ENCODE data around the gene BRIX1.
"Not testable (repeated sequence)": the region's sequence is repeated elsewhere in the genome, so short reads cannot be mapped to it uniquely, and the experiment has no call there.

Gene BRIX1

DNA sequence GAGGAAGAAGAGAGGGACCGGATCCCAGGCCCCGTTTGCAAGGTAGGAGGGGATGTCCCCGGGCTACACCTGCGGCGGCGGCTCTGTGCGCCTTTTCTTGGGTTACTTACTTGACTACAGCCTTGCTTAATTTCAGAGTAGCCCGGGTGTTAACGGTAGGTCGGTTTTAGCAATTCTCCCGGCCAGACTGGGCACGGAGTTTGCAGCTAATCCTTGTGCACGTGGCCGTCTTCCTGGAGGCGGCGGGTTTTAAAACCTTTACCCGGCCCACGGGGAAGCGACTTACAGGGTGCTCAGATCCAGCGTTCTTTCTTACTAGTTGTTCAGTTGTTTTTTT lies 313 bp downstream of the BRIX1 start:
- no peak for DNase-seq (ENCODE audit: low spot score)

DNA sequence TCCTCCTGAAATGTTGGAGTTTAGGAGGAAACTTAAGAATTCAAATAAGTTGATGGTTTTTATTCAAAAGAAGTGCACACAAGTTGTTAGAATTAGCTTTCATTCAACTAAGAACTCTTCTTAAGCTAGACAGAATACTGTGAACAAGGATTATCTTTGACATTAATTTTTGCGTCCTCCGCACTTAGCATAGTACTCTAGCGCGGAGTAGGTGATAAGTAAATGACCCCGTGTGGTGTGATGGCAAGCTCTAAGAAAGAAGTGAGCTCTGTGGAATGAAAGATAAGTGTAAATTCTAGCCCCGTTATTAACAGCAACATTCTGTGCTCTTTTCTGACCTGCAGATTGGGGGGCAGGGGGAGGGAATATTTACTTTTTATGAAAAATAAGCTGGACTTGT lies 1.0 kb downstream of the BRIX1 start:
- no peak for DNase-seq (ENCODE audit: low spot score)

DNA sequence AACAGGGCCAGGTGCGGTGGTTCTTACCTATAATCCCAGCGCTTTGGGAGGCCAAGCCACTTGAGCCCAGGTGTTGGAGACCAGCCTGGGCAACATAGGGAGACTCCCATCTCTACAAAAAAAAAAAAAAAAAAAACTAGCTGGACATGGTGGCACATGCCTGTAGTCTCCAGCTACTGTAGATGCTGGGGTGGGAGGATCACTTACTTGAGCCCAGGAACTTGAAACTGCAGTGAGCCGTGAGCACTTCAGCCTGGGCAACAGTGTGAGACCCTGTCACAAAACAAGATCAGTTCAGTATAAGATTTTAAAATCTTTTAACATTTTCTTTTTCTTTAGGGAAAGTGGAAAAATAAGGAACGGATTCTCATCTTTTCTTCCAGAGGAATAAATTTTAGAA lies 2.5 kb downstream of the BRIX1 start:
- no peak for DNase-seq (ENCODE audit: low spot score)

DNA sequence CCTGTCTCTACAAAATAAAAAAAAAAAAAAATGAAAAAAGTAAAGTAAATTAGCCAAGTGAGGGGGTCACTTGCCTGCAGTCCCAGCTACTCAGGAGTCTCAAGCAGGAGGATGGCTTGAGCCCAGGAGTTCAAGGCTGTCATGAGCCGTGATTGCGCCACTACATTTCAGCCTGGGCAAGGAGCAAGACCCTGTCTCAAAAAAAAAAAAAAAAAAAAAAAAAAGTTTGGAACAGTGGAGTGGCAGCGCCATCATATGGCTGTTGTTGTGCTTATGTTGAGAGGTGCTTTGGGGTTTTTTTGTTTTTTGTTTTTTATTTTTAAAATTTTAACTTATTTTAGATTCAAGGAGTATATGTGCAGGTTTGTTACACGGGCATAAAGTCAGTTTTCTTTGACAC lies 3.6 kb downstream of the BRIX1 start:
- DNase-seq (ENCODE audit: low spot score), result no peak

DNA sequence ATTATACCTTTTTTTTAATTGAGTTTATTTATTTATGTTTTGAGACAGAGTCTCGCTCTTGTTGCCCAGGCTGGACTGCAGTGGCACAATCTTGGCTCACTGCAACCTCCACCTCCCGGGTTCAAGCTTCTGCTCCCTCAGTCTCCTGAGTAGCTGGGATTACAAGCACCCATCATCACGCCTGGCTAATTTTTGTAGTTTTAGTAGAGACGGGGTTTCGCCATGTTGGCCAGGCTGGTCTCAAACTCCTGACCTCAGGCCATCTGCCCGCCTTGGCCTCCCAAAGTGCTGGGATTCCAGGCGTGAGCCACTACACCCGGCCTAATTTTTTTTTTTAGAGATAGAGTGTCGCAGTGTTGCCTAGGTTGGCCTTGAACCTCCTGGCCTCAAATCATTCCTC lies 7.7 kb downstream of the BRIX1 start:
- DNase-seq (ENCODE audit: low spot score), result not testable (repeated sequence)

DNA sequence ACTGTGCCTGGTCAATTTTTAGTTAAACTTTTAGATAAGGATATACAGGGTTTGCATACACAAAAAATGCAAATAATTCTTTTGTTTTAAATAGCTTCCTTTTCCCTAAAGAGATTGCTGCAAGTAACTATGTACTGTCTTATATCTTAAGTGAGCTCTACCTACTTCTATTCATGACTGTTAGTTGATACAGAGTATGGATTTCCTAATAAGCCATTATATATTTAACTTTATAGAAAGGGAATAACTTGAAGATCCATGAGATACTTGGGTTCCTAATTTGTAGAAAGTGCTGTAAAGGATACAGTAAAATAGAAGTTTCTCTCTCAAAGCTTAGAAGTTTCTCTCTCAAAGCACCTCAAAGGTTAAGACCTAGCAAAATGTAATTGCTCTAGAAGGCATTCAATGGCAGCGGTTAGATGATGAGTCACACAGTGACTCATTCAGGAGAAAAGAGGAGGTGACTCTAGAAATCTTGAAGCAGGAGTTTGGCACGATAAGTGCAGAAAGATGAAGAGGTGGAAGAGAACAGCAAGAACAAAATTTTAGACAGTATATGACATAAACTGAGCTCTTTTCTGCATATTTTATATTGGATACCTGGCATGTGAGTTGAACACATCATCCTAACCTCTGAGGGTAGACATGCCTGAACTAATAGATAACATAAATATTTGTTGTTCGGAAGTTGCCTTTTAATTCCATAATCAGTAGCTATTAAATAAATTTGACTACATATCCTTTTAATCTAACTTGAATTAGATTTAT lies 8.4 kb downstream of the BRIX1 start:
- DNase-seq (ENCODE audit: low spot score), result peak; percentile 8

DNA sequence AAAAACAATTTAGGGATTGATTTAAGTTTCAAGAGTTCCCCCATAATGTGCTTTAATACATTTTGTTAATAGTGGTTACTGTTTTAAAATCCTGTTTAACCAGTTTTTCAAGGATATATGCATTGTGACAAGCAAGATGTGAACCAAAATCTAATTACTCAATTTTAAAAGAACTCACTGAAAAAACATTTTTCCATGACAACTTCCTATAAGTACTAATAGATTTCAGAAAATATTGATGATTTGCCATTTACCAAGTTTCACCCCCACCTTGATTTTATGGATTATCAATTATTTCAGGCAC lies 8.9 kb downstream of the BRIX1 start:
- no peak for DNase-seq (ENCODE audit: low spot score)

DNA sequence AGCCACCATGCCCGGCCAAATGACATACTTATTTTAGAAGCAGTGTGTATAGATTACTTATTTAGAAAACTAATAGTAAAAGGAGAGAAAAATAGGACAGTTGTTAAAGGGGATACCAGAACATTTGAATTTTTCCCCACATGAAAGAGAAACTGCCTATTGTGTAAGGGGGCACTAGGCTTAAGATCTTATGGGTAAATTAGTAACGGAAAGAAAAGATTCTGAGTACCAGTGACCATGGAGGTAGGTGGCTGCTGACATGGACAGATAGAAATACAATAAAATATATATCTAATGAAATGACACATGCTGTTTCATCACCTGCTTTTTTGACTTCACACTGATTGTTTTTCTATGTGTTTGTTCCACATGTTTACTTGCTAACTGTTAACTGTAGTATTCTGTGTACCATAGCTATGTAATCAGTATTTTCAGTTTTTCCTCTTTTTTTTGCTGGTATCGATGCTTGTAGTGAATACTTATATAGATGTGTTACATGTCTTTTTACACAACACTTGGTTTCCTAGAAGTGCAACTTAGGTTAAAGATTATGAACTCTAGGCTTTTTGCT lies 10.9 kb downstream of the BRIX1 start:
- DNase-seq (ENCODE audit: low spot score), result no peak

DNA sequence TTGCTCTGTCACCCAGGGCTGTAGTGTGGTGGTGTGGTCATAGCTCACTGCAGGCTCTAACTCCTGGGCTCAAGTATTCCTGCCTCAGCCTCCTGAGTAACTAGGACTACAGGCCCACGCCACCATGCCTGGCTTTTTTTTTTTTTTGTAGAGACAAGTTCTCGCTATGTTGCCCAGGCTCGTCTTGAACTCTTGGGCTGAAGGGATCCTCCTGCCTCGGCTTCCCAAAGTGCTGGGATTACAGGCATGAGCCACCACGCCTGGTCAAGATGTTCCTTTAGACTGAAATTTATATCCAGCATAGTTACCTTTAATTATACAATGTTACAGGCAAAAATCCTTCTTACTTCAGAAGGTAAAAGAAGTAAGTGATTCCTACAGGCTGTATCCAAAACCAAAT lies 12.3 kb downstream of the BRIX1 start:
- no peak for DNase-seq (ENCODE audit: low spot score)

DNA sequence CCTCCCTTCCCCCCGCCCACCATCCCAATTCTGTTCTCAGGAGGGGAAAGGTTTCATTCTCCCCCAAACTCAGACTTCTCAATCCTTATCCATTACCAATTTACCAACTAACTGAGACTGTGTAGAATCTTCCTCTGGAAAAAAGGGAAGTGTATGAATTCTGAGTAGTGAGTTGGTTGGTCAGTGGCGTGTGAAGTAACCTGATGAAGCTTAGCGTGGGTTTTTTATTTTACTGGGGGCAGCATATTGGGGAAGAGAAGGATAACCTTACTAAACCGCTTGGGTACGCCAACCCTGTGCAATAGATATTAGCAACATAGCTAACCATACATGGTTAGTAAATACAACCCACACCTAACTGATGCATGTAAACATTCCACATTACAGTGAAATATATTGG lies 12.8 kb downstream of the BRIX1 start:
- no peak for DNase-seq (ENCODE audit: low spot score)

DNA sequence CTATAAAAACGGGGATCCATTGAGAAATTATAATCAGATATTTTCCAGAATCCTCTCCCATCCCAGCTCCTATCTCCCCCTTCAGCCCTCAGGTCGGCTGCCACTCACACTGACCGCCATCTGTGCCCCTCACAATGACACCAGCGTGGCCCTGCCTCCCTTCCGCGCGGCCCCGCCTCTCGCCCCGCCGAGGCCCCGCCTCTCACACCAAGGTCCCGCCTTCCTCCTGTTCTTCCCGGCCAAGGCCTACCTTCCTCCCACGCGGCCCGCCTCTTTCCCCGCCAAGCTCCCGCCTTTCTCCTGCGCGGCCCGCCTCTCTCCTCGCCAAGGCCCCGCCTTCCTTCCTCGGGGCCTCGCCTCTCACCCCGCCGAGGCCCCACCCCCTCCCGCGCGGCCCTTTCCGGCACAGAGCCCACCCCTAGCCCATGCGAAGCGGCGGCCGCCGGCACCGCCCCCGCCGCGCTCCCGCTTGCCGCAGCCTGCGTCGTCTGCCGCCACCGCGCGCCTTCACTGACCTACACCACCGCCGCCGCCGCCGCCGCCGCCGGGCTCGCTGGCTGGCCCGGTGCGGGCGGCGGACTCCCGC lies 13.7 kb downstream of the BRIX1 start, which contains the start of gene DNAJC21:
Gene DNAJC21 (plus strand): TSS at position 426 of the 586 bp plus-strand sequence. CDS start 261 bp downstream, outside the sequence.
- DNase-seq (ENCODE audit: low spot score), result peak; percentile 98

DNA sequence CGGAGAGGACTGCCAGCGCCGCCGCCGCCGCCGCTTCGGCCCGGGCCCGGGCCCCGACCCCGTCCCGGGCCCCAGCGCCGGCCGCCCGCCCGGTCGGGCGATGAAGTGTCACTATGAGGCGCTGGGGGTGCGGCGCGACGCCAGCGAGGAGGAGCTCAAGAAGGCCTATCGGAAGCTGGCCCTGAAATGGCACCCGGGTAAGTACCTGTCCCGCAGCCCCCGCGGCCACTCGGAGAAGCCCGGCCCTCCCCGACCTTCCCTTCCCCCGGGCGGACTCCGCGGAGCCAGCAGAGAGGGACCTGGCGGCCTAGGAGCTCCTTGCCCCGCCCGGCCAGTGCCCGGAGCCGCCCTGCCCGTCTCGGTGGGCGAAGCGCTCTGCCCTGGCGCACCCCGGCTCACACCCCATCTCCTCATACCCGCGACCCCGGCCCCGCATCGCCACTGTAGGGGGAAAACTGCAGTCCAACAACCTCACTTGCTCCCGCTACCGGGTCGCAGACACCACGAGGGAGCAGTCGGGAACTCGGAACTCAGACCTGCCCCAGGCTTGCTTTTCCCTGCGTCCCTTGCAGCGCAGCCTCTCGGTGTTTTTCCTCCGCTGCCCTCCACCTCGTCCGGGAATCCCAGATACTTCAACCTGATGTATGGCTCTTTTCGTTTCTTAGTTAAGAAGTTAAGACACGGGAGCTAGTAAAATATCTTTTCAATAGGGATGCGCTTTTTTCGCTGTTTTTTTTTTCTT lies 14.4 kb downstream of the BRIX1 start:
- DNase-seq (ENCODE audit: low spot score), result peak; percentile 55

DNA sequence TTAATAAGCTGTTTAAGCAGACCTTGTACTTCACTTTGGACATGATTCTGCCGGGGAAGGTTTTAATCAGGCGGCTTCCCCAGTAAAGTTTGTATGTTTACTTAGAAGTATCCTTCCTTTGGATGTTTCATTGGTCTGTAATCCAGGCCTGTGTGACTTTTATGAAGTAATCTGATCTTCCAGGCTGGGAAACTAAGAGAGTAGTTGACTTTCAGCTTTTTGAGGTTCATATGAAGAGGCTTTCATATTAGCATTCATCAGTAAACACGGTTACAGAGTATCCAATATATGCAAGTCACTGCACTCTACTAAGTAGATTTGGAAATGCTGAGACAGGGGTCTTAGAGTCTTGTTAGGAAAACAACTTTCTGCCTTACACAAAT lies 14.9 kb downstream of the BRIX1 start:
- DNase-seq (ENCODE audit: low spot score), result peak; percentile 15

DNA sequence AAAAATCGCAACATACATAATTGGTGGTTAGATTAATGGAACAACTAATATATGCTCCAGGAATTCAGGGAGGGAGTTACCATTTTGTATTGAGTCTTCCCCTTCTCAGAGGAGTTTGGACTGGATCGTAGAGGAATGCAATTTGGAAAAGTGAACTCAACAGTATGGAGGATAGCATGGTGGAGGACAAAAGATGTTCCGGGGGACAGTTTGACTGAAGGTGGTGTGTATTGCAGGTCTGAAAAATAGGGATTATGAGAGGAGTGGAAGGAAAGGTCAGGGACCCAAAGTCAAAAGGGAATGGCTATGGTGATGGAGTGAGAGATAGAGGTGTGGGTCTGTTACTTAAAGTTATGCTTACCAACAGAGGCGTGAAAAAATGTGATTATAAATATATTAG lies 15.4 kb downstream of the BRIX1 start:
- no peak for DNase-seq (ENCODE audit: low spot score)

DNA sequence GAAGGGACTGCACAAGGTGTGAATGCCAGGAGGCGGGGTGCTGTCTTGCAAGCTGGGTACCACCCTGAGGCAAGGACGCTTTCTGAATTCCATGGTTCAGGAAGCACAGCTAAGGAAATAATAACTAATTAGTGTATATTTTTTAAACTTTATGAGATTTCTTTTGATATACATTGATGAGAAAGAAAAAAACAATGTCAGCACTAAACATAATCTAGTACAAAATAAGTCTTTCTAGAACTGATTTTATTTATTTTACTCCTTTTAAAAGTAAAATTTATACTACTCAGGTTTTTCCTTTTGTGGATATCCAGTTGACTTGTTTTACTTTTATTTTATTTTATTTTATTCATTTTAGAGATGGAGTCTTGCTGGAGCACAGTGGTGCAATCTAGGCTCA lies 17.4 kb downstream of the BRIX1 start:
- no peak for DNase-seq (ENCODE audit: low spot score)

DNA sequence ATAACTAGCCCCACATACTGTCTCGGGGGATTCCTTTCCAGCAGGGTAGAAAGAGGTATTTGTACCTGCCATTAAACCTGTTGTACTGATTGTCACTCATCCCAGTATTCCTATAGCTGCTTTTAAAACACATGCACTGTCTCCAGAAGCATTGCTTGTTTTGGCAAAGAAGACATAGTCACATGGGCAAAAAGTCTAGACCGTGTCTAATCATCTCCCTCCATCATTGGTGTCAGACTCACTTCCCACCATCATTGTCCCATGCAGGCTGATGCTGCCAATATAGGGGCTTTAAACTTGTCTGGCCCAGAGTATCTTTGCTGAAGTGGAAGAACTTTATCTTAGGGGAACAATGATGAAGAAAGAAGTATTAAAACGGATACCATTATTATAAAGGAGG lies 26.4 kb downstream of the BRIX1 start:
- DNase-seq (ENCODE audit: low spot score), result no peak

DNA sequence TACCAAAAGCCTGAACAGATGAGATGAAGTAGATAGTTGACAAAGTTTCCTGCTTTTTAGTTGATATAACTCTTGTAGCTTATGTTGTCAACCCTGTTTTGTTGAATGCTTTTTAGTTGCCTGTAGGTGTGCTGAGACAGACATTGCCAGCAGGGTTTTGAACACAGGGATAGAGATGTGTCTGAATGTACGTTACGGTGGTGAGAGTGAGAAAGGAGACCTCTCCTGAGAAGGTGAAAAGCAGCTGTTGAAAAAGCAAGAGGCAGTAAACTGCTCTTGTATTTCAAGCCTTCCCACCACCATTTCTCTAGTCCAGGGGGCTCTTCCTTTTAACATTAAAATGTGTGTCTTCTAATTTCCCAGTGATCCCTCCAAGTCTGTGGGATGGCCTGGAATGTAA lies 28.5 kb downstream of the BRIX1 start:
- no peak for DNase-seq (ENCODE audit: low spot score)

DNA sequence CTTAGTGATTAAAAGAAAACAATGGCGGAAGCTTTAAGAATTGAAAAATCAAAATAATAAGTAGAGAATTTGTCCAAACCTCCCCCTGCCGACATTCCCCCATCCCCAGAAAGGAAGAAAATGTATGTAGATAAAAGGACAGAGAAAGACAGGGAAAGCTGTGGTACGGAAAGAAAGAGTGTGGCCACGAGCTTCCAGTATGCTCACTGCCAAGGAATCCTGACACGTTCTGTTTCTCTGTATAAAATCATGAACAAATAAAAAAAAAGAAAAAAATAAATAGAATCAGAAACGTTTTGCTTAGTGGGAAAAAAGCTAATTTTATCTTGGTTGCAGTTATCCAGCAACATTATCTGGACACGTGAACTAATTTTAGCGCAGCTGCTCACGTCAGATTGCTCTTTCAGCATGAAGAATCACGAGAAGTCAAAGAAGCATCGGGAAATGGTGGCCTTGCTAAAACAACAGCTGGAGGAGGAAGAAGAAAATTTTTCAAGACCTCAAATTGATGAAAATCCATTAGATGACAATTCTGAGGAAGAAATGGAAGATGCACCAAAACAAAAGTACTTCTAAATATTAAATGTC lies 29.0 kb downstream of the BRIX1 start:
- DNase-seq (ENCODE audit: low spot score), result no peak

DNA sequence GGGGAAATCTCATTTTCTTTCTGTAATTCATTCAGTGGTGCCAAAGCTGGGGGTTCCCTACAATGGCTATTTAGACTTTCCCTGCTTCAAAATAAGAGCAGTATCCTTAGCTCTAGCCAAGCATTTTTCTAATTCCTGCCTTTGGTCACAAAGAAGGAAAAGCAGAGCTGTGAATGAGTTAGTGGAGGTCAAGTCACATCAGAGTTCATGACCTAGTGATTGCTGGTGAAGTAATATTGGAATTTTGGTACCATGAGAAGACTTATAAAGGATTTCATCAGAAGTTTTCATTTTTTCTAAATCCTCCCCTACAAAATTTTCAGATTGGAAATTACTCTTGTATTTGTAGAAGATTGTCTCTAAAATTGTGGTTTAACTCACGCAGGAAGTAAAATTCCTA lies 41.8 kb downstream of the BRIX1 start:
- DNase-seq (ENCODE audit: low spot score), result no peak

DNA sequence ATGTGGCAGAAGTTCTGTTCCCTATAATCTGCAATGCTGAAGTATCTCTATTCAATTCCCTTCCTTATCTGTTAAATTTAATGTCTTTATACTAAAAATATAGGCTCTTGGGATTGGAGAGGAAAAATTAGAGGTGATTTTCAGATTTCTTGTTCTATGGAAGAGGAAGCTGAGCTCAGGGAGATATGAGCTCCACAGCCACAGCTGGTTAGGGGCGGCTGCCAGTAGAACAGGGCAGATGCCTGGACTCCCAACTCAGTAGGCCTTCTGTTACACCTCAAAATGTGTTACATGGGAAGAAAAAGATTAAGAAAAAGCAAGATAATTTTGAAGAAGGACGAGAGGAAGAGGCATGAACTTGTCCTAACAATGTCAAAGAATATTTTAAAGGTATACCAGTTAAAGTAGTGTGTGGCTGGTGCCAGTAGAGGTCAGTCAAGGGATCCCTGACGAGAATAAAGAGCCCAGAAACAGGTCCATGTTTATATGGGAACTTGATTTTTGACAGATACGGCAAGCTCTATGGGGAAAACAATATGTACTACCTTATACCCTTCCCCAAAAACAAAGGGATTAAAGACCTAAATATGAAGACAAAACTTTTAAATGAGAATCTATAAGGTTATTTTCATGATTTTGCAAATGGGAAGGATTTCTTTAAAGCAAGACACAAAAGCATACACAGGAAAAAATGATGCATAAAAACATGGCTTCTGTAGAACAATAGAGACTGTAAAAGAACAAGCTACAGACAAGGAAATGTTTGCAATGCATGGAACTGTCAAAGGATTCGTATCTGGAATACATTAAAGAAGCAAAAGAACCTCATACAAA lies 42.6 kb downstream of the BRIX1 start:
- peak; percentile 30 for DNase-seq (ENCODE audit: low spot score)

DNA sequence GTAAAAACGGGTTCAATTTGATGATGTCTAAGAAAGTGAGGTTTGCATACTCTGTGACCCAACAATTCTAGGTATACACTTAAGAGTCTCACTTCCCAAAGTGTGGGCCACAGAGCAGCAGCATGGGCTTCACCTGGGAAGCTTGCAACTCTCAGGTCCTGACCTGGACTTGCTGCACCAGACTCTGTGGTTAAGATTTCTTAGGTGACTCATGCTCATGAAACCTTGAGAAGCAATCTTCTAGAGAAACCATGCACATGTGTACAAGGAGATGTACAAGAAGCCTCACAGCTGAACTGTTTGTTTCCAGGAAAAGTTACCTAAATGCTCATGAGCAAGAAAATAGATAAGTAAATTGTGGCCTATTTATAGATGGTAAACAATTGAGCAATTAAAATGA lies 43.8 kb downstream of the BRIX1 start:
- DNase-seq (ENCODE audit: low spot score), result no peak

DNA sequence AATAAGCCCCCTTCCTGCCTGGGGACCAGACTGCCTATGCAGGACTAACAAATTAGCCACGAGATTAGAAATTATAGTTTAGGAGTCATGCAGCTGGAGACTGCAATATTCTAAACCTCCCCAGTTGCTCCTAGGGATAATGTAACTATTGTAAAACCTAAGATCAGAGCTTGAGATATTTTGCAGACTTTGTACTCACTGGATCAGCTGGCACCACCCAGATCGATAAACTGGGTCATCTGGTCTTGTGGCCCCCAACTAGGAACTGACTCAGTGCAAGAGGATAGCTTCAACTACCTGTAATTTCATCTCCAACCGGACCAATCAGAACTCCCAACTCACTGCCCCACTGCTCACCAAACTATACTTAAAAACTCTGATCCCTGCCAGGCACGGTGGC lies 52.0 kb downstream of the BRIX1 start:
- no peak for DNase-seq (ENCODE audit: low spot score)
